ENCODE data around the gene DEK. TPM values are rescaled to one million over a fixed set of nuclear protein-coding genes. Genes with fewer than 3 reads are reported as not detected.

DEK gene
- total and polyA plus RNA-seq, 7 donors = 64.9 to 236 (median 181) TPM

DNA sequence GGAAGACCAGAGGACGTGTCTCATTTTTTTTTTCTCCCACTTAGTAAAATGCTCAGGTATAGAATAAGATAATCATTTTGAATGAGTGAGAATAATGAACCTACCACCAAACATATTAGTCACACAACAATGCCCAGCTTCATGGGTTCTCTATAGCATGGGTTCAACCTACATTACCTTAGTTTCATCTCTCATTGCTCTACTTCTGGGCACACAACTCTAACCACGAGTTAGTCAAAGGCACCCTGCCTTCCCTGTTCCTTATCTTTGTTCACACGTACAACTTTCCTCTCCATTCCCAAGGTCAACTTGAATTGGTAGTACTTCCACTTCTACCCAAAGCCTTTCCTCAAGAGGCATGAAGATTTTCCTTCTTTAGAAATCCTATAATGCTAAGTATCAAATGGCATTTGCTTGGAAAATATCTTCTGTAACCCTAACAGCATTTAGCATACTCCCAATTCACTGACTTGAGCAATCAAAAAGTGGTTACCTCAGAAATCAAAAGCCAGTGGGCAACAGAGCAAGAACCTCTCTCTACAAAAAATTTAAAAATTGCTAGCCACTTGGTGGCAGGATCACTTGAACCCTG is 20.9 kb downstream of the DEK start:
- H3K4me3 ChIP-seq = no peak overlapping the region
- TF ChIP-seq, protein P1, sequence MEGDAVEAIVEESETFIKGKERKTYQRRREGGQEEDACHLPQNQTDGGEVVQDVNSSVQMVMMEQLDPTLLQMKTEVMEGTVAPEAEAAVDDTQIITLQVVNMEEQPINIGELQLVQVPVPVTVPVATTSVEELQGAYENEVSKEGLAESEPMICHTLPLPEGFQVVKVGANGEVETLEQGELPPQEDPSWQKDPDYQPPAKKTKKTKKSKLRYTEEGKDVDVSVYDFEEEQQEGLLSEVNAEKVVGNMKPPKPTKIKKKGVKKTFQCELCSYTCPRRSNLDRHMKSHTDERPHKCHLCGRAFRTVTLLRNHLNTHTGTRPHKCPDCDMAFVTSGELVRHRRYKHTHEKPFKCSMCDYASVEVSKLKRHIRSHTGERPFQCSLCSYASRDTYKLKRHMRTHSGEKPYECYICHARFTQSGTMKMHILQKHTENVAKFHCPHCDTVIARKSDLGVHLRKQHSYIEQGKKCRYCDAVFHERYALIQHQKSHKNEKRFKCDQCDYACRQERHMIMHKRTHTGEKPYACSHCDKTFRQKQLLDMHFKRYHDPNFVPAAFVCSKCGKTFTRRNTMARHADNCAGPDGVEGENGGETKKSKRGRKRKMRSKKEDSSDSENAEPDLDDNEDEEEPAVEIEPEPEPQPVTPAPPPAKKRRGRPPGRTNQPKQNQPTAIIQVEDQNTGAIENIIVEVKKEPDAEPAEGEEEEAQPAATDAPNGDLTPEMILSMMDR (IDR thresholded peaks at IDR 0.05) = no peak
- TF ChIP-seq POLR2A (IDR thresholded peaks at IDR 0.05) (no peak), EP300 (IDR thresholded peaks at IDR 0.05) (no peak), POLR2AphosphoS5 (IDR thresholded peaks at IDR 0.05) (no peak)
- H3K27me3 ChIP-seq = no peaks in the 10 kb centered on the region
- H3K27ac ChIP-seq = no peak overlapping the region
- intact Hi-C loops (cut with DNase I) = no loop called here
- H3K9me3 ChIP-seq = no peaks in the 10 kb centered on the region
- peaks cover 0 to 39% (median 28%) of the 10 kb centered on the region in 4 donors for H3K4me1 ChIP-seq
- DNase-seq = no peak
- 51 to 74% methylated on average over 3 of the region's 3 CpGs for WGBS, 2 donors
- H3K36me3 ChIP-seq = peaks cover 0 to 52% (median 6%) of the 10 kb centered on the region in 4 donors

DNA sequence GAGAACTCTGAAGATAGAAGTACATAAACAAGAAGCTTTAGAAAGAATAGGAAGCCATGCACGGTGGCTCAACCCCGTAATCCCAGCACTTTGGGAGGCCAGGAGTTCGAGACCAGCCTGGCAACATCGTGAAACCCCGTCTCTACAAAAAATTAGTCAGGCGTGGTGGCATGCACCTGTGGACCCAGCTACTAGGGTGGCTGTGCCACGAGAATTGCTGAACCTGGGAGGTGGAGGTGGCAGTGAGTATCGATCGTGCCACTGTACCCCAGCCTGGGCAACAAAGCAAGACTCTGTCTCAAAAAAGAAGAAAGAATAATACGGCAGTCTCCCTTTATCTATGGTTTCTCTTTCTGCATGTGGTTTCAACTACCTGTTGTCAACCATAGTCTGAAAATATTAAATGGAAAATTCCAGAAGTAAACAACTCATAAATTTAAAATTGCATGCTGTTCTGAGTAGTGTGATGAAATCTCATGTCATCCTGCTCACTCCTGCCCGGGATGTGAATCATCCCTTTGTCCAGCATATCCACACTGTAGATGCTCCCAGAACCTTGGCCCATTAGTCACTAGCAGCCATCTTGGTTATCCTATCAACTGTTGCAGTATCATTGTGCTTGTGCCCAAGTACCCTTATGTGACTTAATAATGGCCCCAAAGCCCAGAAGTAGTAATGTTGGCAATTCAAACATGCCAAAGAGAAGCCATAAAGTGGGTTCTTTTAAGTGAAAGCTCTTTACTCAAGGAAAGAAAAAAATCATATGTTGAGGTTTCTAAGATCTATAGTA is 22.1 kb downstream of the DEK start:
- Histone ChIP-seq H3K36me3 (peaks cover 0 to 48% (median 6%) of the 10 kb centered on the region in 4 donors), H3K27ac (peak overlapping the region in 1 of 4 donors; percentile 23), H3K9me3 (no peaks in the 10 kb centered on the region), H3K4me1 (peaks cover 0 to 37% (median 22%) of the 10 kb centered on the region in 4 donors), H3K4me3 (no peak overlapping the region), H3K27me3 (no peaks in the 10 kb centered on the region)
- 82 to 89% methylated on average over 11 of the region's 11 CpGs for whole genome bisulfite sequencing, 2 donors
- TF ChIP-seq, protein P1 (IDR thresholded peaks at IDR 0.05) = no peak
- intact Hi-C loops (cut with DNase I) = no loop called here
- no peak for DNase-seq

DNA sequence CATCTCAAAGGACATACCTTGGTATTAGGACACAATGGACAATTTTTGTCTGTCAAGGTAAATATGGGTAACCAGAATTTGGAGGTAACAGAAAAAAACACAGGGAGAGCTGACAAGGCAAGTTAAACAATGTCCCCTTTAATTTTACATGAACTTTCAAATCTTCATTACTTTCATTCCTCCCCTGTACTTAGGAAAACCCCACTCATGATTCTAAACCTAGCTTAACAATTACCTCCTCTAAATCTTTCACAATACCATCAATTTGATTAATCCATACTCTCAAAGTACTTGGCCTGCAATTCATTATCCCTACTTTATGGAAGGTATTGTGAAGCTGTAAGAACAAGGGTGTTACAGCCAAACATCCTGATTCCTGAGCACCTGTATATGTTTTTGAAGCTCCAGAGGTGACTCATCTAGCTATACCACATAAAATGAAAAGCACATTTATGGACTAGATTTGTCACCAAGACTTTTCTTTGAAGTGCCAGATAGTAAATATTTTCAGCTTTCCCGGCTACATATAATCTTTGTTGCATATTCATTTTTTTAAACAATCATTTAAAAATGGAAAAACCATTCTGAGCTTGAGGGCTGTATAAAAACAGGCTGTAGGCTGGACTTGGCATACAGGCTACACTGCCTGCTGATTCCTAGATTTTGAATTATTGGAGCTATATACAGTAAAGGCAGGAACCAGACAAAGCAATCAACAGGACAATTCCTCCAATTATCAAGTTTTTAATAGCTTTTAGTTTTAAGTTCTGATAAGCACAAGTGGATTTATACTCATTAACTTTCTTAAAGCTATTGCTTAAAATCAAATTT is 22.9 kb downstream of the DEK start:
- Histone ChIP-seq H3K9me3 (no peaks in the 10 kb centered on the region), H3K4me1 (peaks cover 0 to 31% (median 18%) of the 10 kb centered on the region in 4 donors), H3K4me3 (no peak overlapping the region), H3K27ac (peak overlapping the region in 1 of 4 donors; percentile 23), H3K36me3 (peaks cover 2 to 57% (median 8%) of the 10 kb centered on the region in 4 donors), H3K27me3 (no peaks in the 10 kb centered on the region)
- DNase-seq = no peak
- intact Hi-C loops (cut with DNase I) = no loop called here
- TF ChIP-seq POLR2AphosphoS5 (IDR thresholded peaks at IDR 0.05) (no peak), EP300 (IDR thresholded peaks at IDR 0.05) (no peak), POLR2A (IDR thresholded peaks at IDR 0.05) (no peak)
- TF ChIP-seq, protein P1 (IDR thresholded peaks at IDR 0.05) = no peak
- WGBS, 2 donors = 14 to 46% methylated on average over 1 of the region's 1 CpG

DNA sequence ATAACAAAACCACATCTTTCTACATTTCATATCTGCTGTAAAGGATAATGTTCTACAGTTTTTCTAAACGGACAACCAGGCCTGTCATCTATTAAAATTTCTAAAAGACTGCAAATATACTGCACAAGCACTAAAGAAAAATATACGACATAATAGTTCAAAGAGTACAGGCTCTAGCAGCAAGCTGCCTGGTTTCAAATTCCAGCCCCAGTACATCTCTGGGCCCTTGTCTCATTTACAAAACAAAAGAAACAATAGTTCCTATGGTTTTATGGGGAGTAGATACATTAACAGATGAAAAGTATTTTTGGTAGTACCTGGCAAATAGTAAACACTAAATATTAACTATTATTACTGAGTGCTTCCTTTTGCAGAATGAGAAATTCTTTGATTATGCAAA is 24.1 kb downstream of the DEK start:
- Histone ChIP-seq H3K27ac (peak overlapping the region in 1 of 4 donors; percentile 13), H3K36me3 (peaks cover 5 to 59% (median 9%) of the 10 kb centered on the region in 4 donors), H3K4me1 (peaks cover 0 to 31% (median 18%) of the 10 kb centered on the region in 4 donors), H3K27me3 (no peaks in the 10 kb centered on the region), H3K9me3 (no peaks in the 10 kb centered on the region), H3K4me3 (no peak overlapping the region)
- intact Hi-C loops (cut with DNase I) = no loop called here
- DNase-seq = no peak
- 62 to 72% methylated on average over 2 of the region's 2 CpGs for WGBS, 2 donors
- no peak for TF ChIP-seq POLR2A (IDR thresholded peaks at IDR 0.05)
- TF ChIP-seq EP300 (IDR thresholded peaks at IDR 0.05) = no peak
- TF ChIP-seq POLR2AphosphoS5 (IDR thresholded peaks at IDR 0.05) = no peak
- TF ChIP-seq, protein P1 (IDR thresholded peaks at IDR 0.05) = no peak
